Suprapubic skin (tissue), 4 donors: Measurements from ENCODE around the gene SLC27A5. TPM values are rescaled to one million over a fixed set of nuclear protein-coding genes. Genes with fewer than 3 reads are reported as not detected.

Experiments used
- DNase-seq, 2 donors: peaks; one replicate each; pipeline ENCODE4 v3.0.0-alpha.2; 2019; ENCODE audit warnings: low spot score in 2 of 2
- H3K27ac ChIP-seq: fragments of 200-600 bp; sonication (generic); one replicate; pipeline ENCODE4 v1.5.1; 2019
- H3K27me3 ChIP-seq: fragments of 200-600 bp; sonication (generic); one replicate; pipeline ENCODE4 v1.5.1; 2019
- H3K36me3 ChIP-seq: fragments of 200-600 bp; sonication (generic); one replicate; pipeline ENCODE4 v1.5.1; 2019
- H3K4me1 ChIP-seq: fragments of 200-600 bp; sonication (generic); one replicate; pipeline ENCODE4 v1.5.1; 2019
- H3K4me3 ChIP-seq: fragments of 200-600 bp; sonication (generic); one replicate; pipeline ENCODE4 v1.5.1; 2019; ENCODE audit warnings: mild to moderate bottlenecking
- H3K9me3 ChIP-seq: fragments of 200-600 bp; sonication (generic); one replicate; pipeline ENCODE4 v1.5.1; 2019
- EP300 ChIP-seq: sonication (generic); formaldehyde crosslinking; IDR thresholded peaks from one replicate; pipeline ENCODE4 v1.6.1; 2017; ENCODE audit warnings: antibody characterized with exemption
- POLR2A ChIP-seq, 2 donors: fragments of 450-650 bp; IDR thresholded peaks; one replicate each; pipeline ENCODE4 v1.6.1; 2017; ENCODE audit warnings: antibody characterized with exemption in 2 of 2, mild to moderate bottlenecking in 2 of 2, moderate library complexity in 2 of 2
- POLR2AphosphoS5 ChIP-seq, 3 donors: sonication (generic); formaldehyde crosslinking; IDR thresholded peaks; one replicate each; pipeline ENCODE4 v1.6.1; 2017; ENCODE audit warnings: antibody characterized with exemption in 3 of 3
- WGBS: methylation state at CpG from one replicate; pipeline ENCODE4 v1.1.5; 2018; 5-methylcytosine and 5-hydroxymethylcytosine counted together
- total RNA-seq, 4 donors: library from RNA; depleted of rRNA; stranded (reverse); fragments of >200 nt; gene quantifications; one replicate each; pipeline ENCODE4 v1.1.0, GENCODE V29; 2016
- TF ChIP-seq, protein P1 (sequence below), 2 donors: fragments of 200-600 bp in 1 of 2; fragments of 450-650 bp in 1 of 2; sonication (generic) in 1 of 2; IDR thresholded peaks; one replicate each; pipeline ENCODE4 v1.5.1; 2016 to 2019; ENCODE audit warnings: antibody characterized with exemption in 2 of 2, mild to moderate bottlenecking in 1 of 2, moderate library complexity in 1 of 2

The SLC27A5 gene
- total RNA-seq, 4 donors from 2014 or later = 2.1 to 19.1 (median 10.7) TPM

DNA sequence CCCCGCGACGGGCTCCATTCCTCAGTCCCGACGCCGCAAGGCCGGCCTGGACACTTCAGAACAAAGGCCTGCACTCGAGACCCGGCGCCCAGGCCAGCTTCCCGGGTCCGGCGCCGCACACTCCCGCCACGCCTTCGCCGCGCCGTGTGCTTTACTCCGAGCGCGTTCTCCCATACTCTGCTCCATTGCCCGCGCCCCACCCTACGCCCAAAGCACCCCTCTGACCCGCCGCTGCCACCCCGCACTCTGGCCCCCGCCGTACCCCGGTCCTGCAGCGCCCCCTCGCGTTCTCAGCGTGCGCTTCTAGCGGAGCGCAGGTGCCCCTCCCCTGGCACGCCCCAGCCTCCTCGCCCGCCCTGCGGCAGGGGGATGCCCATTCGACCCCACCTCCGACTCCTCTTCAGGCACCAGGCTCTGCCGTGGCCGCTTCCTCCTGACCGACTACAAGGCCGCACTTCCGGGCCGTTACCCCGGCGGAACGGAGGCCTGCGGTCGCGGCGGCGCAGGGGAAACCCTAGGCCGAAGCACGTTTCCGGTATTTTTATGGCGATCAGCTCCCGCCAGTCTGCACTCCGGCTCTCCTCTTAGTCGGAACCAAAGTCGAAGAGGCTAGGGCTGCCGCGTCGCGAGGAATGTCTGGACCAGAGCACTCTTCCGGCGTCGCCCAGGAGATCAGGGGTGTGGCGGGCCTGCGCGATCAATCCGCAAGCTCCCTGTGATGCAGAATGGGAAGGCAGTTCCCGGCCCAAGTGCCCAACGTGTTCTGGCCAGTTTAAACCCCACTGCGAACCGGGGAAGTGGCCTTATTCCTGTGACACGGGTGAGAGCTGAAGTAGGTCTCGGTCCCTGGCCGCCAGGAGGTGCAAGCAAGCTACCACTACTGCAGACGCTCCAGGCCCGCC is 7.8 kb upstream of the SLC27A5 start, which contains the start of gene ZBTB45:
TSS of gene ZBTB45 (minus strand) at position 456 of the 902 bp plus-strand sequence. CDS start 2,137 bp downstream, outside the sequence.
- WGBS = 0% methylated on average over 10 of the region's 87 CpGs
- DNase-seq = peak; percentile 94 to 96
- peaks cover 20% of the 10 kb centered on the region for H3K36me3 ChIP-seq
- no peaks in the 10 kb centered on the region for H3K9me3 ChIP-seq
- H3K4me3 ChIP-seq = peak within 1 kb of the TSS; percentile 80
- H3K4me1 ChIP-seq = peaks cover 52% of the 10 kb centered on the region
- TF ChIP-seq EP300 = no peak
- peak; percentile 18 to 93 (median 93) for TF ChIP-seq POLR2AphosphoS5 (IDR thresholded peaks at IDR 0.05)
- TF ChIP-seq, protein P1, sequence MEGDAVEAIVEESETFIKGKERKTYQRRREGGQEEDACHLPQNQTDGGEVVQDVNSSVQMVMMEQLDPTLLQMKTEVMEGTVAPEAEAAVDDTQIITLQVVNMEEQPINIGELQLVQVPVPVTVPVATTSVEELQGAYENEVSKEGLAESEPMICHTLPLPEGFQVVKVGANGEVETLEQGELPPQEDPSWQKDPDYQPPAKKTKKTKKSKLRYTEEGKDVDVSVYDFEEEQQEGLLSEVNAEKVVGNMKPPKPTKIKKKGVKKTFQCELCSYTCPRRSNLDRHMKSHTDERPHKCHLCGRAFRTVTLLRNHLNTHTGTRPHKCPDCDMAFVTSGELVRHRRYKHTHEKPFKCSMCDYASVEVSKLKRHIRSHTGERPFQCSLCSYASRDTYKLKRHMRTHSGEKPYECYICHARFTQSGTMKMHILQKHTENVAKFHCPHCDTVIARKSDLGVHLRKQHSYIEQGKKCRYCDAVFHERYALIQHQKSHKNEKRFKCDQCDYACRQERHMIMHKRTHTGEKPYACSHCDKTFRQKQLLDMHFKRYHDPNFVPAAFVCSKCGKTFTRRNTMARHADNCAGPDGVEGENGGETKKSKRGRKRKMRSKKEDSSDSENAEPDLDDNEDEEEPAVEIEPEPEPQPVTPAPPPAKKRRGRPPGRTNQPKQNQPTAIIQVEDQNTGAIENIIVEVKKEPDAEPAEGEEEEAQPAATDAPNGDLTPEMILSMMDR (IDR thresholded peaks at IDR 0.05) = peak; percentile 62 to 71
- TF ChIP-seq POLR2A (IDR thresholded peaks at IDR 0.05) = peak in 1 of 2 donors; percentile 49
- H3K27ac ChIP-seq = peak within 1 kb of the TSS; percentile 97
- no peaks in the 10 kb centered on the region for H3K27me3 ChIP-seq

- H3K4me1 ChIP-seq = peaks cover 58% of the 10 kb centered on the region
- peak overlapping the region; percentile 97 for H3K27ac ChIP-seq
- H3K36me3 ChIP-seq = peaks cover 20% of the 10 kb centered on the region
- peak in 1 of 2 donors; percentile 80 for DNase-seq
- no peaks in the 10 kb centered on the region for H3K9me3 ChIP-seq
- 1% methylated on average over 10 of the region's 14 CpGs for WGBS
- TF ChIP-seq, protein P1 (IDR thresholded peaks at IDR 0.05) = no peak
- no peak for TF ChIP-seq POLR2AphosphoS5 (IDR thresholded peaks at IDR 0.05)
- TF ChIP-seq EP300 = no peak
- no peak for TF ChIP-seq POLR2A (IDR thresholded peaks at IDR 0.05)
- peak overlapping the region; percentile 80 for H3K4me3 ChIP-seq
- H3K27me3 ChIP-seq = no peaks in the 10 kb centered on the region
Measured at GRCh38 chr19:58519087-58519354, 7.2 kb upstream of the SLC27A5 start.

GRCh38 chr19:58518256-58519086 is 6.7 kb upstream of the SLC27A5 start:
- TF ChIP-seq EP300 (no peak), POLR2A (IDR thresholded peaks at IDR 0.05) (no peak)
- TF ChIP-seq, protein P1 (IDR thresholded peaks at IDR 0.05) = peak; percentile 33 to 62
- Histone ChIP-seq H3K27ac (peak overlapping the region; percentile 97), H3K9me3 (no peaks in the 10 kb centered on the region), H3K36me3 (peaks cover 20% of the 10 kb centered on the region), H3K27me3 (no peaks in the 10 kb centered on the region), H3K4me1 (peaks cover 62% of the 10 kb centered on the region), H3K4me3 (peak overlapping the region; percentile 80)
- WGBS = 2% methylated on average over 17 of the region's 22 CpGs
- no peak for DNase-seq

DNA sequence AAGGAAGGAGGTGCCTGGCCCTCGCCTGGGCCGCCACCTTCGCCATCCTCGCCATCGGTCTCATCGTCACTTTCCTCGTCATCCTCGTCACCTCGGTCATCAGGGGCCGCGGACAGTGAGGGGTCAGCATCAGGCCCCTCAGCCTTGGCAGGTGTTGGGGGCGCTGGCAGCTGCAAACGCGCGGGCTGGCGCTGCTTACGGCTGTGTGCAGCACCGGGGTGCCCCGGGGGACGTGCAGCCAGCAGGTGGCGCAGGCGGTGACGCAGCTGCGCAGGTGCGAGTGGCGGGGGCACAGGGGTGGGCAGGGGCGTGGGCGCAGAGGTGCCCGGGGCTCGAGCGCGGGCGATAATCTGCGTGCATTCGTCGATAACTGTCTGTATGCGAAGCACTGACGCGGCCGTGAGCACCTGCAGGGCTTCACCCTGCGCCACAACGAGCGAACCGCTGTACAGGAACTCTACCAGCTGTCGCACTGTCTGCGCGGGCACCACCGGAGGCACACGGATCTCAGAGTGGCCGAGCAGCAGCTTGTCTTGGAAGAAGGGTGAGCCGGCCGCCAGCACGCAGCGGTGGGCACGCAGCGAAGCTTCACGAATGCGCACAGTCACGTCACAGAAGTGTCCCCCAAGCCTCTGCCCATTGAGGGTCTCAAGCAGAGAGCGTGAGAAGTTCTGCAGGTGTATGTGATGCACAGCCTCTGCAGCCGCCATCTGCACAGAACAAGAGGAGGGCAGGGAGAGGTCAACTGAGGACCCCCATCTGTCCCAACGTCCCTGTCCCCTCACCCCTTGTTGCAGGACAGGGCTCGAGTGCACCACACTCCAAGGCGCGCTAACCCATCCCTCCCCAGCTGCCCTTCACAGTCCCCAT is 5.4 kb upstream of the SLC27A5 start:
- no peak for DNase-seq
- no peak overlapping the region for H3K27ac ChIP-seq
- H3K9me3 ChIP-seq = no peaks in the 10 kb centered on the region
- peaks cover 64% of the 10 kb centered on the region for H3K4me1 ChIP-seq
- 93% methylated on average over 41 of the region's 65 CpGs for WGBS
- peaks cover 20% of the 10 kb centered on the region for H3K36me3 ChIP-seq
- H3K27me3 ChIP-seq = no peaks in the 10 kb centered on the region
- TF ChIP-seq POLR2AphosphoS5 (IDR thresholded peaks at IDR 0.05) (no peak), EP300 (no peak), POLR2A (IDR thresholded peaks at IDR 0.05) (no peak)
- TF ChIP-seq, protein P1 (IDR thresholded peaks at IDR 0.05) = no peak
- H3K4me3 ChIP-seq = peak overlapping the region; percentile 80
